Suppressor macrophage (primary cell): ENCODE measurements around the gene C12orf57.
A peak's percentile ranks its signal among the peaks of the same experiment; 100 is the strongest.

Experiments
- DNase-seq, 4 experiments: peaks; one replicate each; pipeline ENCODE4 v3.0.0-alpha.2; 2020 to 2022

Gene C12orf57

DNA sequence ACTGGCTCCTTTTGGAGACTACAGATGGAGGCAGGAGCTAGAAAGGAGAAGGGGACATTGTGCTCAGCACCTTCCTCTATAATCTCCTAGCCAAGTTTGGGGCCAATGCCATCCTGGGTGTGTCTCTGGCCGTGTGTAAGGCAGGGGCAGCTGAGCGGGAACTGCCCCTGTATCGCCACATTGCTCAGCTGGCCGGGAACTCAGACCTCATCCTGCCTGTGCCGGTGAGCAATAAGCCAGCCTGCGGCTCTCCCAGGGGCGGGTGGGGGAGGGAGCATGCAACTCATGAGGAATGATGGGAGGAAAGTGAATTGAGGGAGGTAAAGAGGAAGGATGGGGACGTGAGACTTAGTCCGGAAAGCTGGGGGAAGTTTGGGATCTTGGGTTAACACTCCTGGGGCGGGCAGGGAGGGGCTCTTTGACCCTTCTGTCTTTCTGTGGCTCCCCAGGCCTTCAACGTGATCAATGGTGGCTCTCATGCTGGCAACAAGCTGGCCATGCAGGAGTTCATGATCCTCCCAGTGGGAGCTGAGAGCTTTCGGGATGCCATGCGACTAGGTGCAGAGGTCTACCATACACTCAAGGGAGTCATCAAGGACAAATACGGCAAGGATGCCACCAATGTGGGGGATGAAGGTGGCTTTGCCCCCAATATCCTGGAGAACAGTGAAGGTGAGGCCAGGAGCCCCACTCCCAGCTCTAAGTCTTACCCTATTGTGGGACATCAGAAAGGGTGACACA is 26.2 kb upstream of the C12orf57 start:
- no peak for DNase-seq

- peak in 1 of 4 experiments; percentile 37 for DNase-seq
Measured at GRCh38 chr12:6919588-6919987, 24.2 kb upstream of the C12orf57 start.

DNA sequence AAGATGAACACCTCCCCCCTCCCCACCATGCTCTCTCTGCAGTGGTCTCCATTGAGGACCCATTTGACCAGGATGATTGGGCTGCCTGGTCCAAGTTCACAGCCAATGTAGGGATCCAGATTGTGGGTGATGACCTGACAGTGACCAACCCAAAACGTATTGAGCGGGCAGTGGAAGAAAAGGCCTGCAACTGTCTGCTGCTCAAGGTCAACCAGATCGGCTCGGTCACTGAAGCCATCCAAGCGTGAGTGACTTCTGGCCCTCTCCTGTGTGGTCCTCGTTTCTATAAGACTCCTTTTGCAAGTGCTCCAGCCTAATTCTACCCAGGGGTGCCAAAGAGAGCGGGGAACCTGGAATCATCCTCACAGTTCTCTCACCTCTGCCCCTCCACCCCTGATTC is 22.3 kb upstream of the C12orf57 start:
- no peak for DNase-seq

- peak; percentile 58 to 80 (median 76) for DNase-seq
Measured at GRCh38 chr12:6921996-6922946, 21.6 kb upstream of the C12orf57 start.

DNA sequence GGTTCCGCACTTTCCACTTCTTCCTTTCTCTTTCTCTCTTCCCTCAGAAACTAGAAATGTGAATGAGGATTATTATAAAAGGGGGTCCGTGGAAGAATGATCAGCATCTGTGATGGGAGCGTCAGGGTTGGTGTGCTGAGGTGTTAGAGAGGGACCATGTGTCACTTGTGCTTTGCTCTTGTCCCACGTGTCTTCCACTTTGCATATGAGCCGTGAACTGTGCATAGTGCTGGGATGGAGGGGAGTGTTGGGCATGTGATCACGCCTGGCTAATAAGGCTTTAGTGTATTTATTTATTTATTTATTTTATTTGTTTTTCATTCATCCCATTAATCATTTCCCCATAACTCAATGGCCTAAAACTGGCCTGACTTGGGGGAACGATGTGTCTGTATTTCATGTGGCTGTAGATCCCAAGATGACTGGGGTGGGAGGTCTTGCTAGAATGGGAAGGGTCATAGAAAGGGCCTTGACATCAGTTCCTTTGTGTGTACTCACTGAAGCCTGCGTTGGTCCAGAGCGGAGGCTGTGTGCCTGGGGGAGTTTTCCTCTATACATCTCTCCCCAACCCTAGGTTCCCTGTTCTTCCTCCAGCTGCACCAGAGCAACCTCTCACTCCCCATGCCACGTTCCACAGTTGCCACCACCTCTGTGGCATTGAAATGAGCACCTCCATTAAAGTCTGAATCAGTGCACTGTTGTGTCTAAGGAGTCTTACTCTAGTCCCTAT is 20.7 kb upstream of the C12orf57 start:
- no peak for DNase-seq

DNA sequence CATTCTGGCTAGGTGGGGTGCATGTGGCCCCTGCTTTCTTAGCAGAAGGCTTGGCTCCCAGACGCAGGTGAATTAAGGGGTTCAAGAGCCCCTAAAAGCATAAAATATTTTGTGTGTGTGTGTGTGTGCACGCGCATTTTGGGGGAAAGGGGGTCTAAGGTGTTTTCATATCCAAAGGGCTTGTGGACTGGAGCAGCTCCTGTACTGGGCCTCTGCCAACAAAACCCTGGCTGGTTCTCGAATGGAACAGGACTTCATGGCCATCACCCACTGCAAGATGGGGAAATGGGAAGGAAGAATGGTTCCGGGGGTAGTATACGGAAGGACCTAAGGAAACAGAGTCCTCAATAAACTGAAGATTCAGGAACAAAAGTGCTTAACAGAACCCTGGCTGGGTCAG is 20.0 kb upstream of the C12orf57 start:
- DNase-seq, result no peak

DNA sequence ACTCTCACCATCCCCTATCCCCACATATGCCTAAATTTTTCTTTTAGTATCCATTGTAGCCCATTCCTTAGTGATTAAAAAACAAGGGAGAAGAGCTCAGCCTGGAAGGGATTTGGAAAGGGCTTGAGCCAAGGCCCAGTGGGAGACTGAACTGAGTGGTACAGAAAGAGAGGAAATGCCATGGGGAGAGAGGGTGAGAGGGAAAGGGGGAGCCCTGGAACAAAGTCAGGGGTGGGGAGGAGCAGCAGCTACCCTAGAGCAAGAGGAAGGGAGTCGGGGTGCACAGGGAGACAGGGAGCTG is 18.6 kb upstream of the C12orf57 start:
- no peak for DNase-seq

DNA sequence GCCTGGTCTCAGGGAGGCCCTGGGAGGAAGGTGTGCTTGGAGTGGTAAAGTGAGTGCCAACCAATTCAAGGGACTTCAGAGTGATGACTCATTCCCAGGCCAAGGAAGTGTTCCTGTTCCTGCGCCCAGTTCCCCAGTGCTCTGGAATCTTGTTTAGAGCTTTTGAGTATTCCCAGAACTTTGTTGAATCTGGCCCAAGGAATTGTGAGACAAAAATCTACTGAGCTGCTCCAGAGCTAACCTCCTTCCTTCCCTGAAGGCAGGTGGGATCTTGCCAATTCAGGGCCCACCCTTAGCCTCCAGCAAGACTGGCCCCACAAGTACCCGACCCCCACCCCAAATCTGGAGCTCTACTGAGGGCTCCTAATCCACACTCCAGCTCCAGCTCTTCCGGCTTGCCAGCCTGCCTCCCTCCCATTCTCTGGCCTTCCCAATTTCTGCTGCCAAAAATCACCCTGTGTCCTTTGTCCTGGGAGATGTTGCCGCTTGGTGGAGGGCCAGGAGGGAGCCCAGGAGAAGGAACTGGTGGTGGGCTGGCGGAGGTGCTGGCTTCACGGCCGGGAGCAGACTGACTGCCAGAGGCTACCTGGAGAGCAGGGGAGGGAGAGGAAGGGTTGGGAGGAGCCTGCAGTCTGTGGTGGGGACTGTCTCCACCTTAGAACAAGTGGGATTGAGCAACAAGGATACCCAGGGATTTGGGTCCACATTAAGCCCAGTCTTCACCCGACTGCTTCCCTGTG is 18.1 kb upstream of the C12orf57 start:
- no peak for DNase-seq

DNA sequence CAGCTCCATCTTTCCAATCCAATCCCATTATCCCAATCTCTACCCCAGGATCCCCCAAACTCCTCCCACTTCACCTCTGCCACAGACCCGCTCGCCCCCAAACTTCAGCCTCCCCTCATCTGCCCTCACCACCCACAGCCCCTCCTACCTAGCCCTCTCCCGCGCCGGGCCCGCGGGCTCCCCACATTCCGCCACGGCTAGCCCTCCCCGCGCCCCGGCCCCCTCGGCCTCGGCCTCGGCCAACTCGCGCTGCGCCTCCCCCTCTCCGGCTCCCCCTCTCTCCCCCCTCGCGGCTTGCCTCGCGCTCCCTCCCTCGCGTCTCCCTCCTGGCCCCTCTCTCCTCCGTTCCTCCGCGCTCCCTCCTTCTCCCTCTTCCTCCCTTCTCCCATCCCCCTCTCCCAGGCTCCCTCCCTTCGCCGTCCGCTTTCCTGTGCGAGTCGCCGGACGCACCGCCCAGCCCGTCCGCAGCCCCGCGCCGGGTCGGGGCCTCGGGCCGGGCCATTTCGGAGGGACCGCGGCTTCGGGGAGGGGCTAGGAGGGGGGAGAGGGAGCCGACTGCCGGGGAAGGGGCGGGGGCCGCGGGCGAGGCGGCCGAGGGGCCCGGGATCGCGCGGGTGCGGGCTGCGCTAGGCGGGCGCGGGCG is 16.3 kb upstream of the C12orf57 start, which contains the start of gene ATN1:
Gene ATN1 (plus strand): TSS at position 581 of the 643 bp plus-strand sequence. CDS start 6,043 bp downstream, outside the sequence.
- DNase-seq, result peak in 3 of 4 experiments; percentile 45 to 72 (median 65)

- peak in 2 of 4 experiments; percentile 40 to 47 for DNase-seq
Measured at GRCh38 chr12:6928022-6928702, 15.7 kb upstream of the C12orf57 start.

DNA sequence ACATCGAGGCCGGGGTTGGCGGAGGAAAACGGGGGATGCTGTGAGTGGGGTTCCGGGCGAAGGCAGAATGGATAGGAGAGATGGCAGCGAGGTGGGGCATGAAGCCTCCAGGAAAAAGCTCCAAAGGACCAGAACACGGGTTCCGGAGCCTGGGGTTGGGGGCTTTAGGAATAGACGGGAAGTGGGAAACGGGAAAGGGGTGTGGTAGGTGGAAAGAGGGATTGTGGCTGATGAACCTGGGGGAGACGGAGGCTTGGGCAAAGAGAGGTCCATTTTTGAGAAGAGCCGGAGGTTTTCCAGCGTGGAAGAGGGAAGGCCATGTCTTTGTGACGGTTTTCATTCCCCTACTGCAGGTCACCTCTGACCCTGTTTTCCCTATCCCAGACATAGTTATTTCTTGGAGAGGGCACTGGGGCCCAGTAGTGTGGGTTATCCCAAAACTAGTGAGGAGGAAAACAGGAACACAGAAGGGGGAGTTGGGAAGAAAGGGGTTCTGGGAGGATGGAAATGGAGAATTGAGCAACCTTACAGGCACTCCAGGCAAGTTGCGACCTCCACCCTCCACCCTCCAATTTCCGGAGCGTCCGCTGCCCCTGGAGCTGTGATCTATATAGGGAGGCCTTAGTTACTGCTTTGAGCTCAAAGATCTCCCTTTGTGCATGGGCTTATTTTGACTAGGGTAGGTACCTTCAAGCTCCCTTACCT is 15.0 kb upstream of the C12orf57 start:
- DNase-seq, result peak in 1 of 4 experiments; percentile 24

- no peak for DNase-seq
Measured at GRCh38 chr12:6929466-6930452, 14.1 kb upstream of the C12orf57 start.

GRCh38 chr12:6932766-6933165 is 11.1 kb upstream of the C12orf57 start:
- DNase-seq, result no peak

DNA sequence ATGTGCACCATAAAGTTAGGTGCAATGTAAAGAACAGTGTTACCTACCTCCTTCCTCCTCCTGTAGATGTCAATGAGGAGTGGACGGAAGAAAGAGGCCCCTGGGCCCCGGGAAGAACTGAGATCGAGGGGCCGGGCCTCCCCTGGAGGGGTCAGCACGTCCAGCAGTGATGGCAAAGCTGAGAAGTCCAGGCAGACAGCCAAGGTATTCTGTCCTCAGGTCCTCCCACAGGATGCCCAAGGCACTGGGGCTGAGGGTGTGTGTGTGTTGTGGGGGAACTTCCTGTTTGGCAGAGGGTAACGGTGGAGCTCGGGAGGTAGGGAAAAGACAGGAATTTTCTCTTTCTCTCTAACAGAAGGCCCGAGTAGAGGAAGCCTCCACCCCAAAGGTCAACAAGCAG is 9.7 kb upstream of the C12orf57 start:
- no peak for DNase-seq

DNA sequence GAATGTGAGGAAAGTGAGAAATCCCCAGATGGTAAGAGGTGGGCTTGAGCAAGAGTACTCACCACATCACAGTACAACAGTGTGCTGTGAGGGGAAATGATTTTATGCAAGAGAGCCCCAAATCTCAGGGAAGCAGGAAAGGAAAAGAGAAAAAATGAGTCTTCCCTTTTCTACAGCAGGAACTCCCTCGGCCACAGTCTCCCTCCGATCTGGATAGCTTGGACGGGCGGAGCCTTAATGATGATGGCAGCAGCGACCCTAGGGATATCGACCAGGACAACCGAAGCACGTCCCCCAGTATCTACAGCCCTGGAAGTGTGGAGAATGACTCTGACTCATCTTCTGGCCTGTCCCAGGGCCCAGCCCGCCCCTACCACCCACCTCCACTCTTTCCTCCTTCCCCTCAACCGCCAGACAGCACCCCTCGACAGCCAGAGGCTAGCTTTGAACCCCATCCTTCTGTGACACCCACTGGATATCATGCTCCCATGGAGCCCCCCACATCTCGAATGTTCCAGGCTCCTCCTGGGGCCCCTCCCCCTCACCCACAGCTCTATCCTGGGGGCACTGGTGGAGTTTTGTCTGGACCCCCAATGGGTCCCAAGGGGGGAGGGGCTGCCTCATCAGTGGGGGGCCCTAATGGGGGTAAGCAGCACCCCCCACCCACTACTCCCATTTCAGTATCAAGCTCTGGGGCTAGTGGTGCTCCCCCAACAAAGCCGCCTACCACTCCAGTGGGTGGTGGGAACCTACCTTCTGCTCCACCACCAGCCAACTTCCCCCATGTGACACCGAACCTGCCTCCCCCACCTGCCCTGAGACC is 8.2 kb upstream of the C12orf57 start:
- peak; percentile 61 to 81 (median 76) for DNase-seq

GRCh38 chr12:6936194-6936635 is 7.6 kb upstream of the C12orf57 start:
- peak in 3 of 4 experiments; percentile 66 to 70 (median 67) for DNase-seq

- DNase-seq, result peak in 2 of 4 experiments; percentile 43 to 61
Measured at GRCh38 chr12:6936636-6937480, 7.0 kb upstream of the C12orf57 start.
